ENCODE data around the gene FAM47C.
"Not testable (repeated sequence)": the region's sequence is repeated elsewhere in the genome, so short reads cannot be mapped to it uniquely, and the experiment has no call there.

FAM47C gene

DNA sequence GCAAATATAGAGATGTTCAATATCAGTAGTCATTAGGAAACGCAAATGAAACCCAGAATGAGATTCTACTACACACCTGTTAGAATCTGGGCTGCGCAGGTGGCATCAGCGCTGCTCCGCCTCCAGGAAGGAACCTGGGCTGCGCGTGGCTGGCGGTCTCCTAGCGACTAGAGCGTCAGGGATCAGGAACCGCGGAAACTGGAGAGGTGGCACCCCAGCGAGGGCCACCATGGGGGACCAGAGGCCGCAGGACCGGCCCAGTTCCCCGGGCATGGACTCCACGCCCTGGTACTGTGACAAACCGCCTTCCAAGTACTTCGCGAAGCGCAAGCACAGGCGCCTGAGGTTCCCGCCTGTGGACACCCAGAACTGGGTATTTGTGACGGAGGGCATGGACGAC, at the start of gene FAM47C:
TSS of gene FAM47C (plus strand) at position 185 of the 400 bp plus-strand sequence. CDS start at position 230, 45 bp downstream.
- not testable (repeated sequence) for DNase-seq

DNA sequence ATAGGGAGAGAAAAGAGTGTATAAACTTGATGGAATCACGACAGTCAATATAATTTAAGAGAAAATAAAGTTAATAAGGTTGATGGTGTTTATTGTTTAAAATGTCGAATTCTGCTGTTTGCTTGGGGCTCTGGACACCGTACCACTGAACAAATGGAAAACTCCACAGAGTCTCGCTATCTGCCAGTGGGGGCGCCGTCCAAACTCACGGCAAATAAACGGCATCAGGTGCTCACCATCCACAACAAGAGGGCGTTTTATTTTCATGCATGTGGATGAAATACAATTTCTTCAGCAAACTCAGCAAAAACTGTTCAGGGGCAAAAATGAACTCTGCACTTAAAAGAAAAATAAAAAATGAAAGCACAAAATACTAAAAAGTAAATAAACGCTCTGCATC, 46.6 kb upstream of the FAM47C start:
- no peak for DNase-seq

DNA sequence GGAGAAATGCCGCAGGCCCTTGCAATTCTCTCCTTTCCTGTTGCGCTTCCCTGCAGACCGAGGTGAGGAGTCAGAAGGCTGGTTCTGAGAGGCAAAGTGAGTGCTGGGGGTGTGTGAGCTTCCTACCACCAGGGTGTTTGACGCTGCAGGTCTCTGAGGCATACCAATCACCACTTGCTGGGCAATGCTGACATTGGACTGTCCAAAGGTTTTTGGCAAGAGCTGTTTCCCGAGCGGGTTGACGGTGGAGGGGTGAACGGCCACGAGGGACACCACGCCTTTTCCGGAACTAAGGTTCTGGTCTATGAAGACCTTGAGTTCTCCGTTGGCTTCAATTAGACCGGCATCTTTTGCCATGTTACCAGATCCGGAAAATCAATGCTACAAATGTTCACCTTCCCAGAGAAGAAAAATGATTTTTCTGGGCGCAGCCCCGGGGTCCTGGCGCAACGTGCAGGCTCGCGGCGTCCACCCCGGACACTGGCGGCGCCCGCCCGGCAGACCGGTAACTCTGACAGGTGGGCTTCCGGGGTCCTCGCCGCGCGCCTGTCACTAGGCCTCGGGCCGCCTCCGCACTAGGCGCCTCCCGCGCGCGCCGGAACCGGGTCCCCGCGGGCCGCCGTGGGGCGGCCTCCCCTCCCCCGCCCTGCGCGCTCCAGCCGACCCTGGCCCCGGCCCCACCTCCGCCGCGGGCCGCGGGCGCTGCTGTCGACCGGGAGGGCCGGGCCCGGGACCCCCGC, 44.9 kb upstream of the FAM47C start:
- no peak for DNase-seq

DNA sequence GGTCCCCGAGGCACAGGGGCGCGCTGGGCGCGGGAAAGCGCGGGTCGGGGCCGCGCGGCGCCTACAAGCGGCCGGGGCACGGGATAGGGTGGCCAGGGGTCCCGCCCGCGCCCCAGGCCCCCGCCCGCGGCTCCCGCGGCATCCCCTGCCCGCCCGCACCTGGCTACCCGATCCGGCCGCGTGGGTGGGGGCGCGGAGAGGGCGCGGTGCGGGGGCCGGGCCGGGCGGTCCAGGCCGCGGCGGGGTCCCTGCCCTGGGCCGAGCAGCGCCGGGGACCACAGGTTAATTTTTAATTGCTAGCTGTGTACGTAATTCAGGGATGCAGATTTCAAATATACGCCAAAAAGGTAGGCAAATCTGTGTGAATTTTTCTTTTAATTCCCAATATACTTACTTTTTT, 44.3 kb upstream of the FAM47C start:
- DNase-seq = no peak

DNA sequence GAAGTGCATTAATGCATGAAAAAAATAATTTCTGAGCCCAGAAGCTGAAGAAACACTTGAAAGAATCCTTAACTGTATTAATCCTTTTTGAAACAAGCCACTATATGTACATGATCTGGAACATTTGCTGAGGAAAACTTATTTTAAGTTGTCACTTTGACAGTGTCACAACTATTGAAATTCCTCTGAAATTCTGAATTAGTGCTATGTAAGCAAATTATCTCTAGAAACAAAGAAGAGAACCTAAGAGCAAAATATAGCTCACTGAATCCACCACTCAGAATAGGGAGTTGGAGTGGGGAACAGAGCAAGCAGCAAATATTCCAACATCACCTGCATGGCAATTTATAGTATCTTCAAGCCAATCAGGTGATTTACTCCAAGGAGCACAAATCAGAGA, 34.6 kb upstream of the FAM47C start:
- DNase-seq = no peak

DNA sequence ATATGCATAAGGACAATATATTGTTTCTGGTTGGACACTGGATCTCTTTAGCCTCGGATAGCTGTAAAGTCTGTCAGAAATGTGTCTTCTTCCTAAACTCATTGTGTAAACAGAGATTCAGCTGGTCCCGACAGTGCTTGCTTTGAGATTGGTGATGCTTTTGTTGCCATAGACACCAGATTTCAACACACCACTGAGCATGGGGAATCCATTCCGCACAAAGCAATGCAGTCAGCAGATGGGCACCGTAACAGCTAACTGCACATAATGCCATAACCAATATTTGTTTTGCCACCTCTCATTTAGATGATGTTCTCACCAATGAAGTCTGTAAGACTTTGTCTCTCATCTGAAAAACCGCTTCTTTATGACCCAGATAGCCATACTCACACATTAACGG, 33.3 kb upstream of the FAM47C start:
- no peak for DNase-seq

DNA sequence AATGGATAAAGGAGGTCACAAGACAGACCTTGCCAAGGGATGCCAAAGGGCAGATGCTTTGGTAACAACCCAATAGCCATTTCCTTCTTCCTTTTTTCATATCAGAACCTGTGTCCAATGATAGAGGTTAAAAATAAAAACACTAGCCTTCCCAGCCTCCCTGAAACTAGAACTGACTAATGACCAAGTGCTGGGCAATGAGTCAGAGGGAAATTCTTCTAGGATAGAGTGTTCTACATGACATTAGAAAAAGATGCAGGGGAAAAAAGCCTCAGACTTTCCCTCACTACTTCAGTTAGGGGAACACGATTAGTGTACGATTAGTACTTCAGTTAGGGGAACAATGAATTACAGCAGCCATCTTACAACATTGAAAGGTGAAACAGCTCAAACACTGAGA, 29.3 kb upstream of the FAM47C start:
- DNase-seq = no peak

DNA sequence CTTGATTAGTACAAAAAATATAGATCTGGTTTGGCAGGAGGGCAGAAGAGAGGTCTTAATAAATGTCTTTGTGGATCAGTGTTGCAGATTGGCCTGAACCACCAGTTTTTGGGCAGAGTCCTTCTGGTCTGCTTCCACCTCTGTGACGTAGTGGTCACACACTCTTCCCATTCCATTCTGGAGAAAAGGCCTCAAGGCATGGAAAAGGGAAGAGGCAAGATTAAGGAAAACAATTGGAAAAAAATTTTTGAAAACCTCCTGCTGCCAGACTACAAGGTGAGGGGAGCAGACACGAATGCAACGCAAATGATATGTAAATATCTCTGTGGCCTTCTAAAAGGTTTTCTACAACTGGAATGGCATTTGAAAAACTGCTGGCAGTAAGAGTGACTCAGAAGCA, 24.3 kb upstream of the FAM47C start:
- DNase-seq = no peak

DNA sequence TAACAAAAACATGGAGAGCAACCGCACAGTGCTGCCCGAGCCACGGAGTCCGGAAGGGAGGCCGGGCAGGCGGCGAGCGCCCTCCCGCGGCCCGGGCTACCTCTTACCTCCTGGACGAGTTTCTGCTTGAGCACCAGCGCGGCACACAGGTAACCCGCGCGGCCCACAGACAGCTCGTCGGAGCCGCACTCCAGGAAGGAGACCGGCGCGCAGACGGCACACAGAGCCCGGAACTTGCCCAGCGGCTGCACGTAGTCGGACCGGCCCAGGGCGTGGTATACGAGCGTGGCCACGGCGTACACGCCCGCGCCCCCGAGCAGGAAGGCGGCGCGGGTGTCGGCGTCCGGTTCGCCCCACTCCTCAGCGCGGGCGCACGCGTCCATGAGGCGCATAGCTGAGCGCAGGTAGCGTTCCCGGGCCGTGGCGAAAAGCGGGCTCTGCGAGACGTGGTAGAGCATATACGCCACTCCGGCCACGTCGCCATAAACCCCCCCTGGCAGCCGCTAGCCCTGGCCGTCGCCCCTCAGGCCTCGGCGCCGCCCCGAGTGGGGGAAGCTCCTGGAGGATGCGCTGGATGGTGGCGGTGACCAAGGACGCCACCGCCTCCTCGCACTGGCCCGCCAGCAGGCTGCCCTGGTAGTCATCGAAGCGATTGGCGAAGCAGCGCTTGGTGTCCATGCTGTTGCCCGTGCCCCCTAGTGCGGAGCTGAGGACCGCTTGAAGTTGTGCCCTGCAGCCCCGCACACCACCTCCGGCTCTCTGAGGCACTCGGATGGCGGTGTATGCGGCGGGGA, 22.6 kb upstream of the FAM47C start:
- DNase-seq = not testable (repeated sequence)

DNA sequence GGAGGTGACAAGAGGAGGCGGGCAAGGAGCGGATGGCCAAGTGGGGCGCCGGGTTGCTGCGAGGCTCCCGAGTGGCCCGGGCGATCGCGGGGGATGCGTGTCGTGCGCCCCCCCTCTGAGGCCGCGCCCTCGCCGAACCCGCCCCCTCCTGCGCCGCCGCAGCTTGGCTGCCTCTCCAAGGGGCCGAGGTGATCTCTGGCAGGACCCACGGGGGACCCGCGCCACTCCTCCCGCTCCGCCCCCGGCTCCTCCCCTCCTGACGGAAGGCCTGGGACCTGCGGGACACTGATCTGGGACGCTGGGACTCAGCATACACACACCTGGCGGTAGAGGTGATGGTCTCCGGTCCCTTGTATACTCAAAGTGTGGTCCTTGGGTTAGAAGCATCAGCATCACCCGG, 21.9 kb upstream of the FAM47C start:
- DNase-seq = no peak

DNA sequence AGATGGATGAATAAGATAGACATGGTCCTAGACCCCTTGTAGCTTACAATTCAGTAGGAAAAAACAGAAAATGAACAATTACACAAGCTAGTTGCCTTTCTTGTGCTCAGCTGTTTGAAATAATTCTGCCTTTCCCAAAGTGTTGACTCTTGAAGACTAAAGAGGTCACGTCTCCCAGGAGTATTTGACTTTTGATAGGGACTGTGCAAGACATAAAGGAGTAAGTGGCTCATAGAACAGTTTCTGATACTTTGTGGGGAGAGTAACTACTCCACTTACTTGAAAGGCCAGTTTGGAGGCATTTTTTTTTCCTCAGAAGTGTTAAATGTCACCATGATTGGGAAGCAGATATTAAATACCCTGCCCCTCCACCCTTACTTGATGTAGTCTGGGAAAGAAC, 21.0 kb upstream of the FAM47C start:
- not testable (repeated sequence) for DNase-seq

DNA sequence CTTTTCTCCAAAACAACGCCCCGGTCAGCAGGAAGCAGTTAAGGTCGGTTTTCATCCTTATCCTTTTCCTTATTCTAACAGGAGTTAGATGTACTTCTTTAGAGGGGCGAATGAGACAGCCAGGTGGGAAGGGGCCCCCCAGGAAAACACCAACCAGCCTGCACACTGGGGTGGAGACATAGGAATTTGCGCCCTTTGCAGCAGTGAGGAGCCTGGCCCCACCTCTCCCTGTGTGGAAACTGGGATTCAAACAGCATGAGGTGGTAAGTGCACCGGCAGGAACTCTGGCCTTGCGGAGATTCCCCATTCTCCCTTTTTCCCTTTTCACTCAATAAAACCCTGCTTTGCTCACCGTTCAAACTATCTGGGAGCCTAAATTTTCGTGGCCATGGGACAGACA, 8.0 kb upstream of the FAM47C start:
- no peak for DNase-seq

DNA sequence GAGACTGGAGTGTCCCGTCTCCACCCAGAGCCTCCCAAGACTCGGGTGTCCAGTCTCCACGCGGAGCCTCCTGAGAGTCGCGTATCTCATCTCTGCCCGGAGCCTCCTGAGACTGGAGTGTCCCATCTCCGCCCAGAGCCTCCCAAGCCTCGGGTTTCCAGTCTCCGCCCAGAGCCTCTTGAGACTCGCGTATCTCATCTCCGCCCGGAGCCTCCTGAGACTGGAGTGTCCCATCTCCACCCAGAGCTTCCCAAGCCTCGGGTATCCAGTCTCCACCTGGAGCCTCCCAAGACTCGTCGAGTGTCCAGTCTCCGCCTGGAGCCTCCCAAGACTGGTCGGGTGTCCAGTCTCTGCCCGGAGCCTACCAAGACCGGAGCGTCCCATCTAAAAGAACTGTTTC, 2.3 kb downstream of the FAM47C start:
- DNase-seq = no peak

DNA sequence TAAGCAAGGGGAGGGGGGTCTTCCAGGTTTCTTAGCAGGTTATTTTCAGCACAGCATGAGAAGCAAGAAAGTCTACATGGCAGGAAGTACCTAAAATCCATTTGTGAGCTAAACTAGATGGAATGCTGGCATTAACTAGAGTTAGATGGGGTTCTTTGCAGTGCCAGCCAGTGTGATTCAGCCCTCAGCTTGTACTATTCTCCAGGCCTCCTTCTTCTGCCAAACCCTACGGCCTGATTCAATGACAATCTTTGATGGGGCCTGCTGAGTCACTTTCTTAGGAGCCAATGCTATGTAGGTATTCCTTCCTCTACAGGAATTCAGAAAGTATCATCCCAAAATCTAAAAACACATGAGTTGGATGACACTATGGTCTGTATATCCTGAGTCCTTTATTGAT, 26.1 kb downstream of the FAM47C start:
- not testable (repeated sequence) for DNase-seq

DNA sequence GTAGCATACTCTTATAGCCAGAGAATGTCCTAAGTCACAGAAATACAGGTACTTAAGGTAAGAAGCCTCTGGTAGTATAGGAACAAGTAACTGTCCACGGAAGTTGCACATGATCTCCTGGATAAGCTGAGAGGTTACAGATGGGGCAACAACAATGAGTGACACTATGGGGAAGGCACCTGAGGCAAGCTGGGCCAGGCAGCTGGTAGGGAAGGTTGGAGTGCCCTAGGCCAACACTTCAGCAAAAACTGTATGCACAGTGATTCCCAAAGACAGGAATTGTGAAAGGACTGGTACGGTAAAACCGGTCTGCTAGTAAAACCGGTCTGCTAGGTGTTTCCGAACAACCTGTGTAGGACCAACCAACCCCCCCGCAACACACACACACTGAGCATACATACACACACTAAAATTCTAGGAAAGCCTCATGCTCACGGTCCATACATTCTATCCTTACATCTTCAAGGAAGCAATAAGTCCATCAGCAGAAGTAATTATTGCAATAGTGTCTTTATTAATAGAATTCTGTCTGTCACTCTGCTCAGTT, 28.6 kb downstream of the FAM47C start:
- not testable (repeated sequence) for DNase-seq

DNA sequence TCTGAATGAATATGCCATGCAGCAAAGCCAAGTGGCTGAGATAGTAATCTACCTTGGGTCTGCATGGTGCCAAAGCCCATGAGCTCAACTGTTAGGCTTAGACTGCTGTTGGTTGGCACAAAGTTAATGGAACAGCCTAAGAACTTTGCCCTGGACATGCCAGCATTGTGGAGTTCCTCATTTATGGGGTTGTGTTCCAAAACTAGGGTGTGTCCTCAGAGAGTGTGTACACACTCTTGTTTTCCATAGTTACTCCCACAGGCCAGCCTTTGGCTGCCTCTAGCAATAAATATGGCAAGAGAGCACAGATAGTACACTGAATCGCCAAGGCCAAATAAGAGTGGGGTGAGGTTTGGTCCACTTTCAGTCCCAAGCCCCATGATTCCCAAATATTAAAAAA, 30.6 kb downstream of the FAM47C start:
- not testable (repeated sequence) for DNase-seq

DNA sequence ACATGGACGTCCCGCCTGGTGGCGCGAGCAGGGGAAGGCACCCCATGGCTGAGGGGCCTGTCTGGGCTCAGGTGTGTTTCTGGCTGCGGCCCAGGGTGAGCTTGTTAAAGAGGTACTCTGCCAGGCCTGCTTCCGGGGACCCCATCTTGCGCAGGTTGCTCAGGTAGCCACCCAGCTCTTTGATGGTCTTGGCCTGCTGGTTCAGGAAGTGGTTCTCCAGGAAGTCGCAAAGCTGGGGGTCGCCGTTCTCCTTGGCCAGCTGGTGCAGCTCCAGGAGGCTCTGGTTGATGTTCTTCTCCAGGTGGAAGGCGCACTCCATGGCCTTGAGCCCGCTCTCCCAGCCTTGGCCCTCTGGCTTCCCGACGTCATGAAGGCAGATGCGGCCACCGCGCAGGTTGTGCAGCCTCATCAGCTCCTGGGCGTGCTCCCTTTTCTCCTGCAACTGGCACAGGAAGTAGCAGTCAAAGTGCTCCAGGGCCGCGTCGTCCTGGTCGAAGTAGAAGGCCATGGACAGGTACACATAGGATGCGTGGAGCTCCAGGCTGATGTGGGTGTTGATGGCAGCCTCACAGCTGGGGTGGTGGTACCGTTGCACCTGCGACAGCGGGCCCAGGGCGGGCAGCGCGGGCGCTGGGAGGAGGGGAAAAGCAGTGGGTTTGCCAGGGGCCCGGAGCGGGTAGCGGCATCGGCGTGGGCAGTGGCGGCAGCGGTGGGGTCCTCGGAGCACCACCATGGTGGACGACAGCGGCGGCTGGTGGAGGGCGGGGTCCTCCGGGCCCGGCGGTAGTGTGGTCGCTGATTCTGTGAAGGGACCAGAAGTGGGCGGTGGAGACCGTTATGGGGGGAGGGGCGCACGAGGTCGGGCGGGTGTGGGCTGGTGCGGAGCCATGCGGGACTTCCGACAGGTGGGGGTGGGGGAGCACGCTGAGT, 35.1 kb downstream of the FAM47C start:
- DNase-seq = not testable (repeated sequence)

DNA sequence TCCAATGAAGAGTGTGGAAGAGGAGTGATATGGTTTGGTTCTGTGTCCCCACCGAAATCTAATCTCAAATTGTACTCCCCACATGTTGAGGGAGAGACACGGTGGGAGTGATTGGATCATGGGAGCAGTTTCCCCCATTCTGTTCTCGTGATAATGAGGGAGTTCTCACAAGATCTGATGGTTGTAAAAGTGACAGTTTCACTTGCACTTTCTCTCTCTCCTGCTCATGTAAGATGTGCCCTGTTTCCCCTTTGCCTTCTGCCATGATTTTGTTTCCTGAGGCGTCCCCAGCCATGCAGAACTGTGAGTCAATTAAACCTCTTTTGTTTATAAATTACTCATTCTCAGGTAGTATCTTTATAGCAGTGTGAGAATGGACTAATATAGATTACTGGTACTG, 39.6 kb downstream of the FAM47C start:
- no peak for DNase-seq

DNA sequence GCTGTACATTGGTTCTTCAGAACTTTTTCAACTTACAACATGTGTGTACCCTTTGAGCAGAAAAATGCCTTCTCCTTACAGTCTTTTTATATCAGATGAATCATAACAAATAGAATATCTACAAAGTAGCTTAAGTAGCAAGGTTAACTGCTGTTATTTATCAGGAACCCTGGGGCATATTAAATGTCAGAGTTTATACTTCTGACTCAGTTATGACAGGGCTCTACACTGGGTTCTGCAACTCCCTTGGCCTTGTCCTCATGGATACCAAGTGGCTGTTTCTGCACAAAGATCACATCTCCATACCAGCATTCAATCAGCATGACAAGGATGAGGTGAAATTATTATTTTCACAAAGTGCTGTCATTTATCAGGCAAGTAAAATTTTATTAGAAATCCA, 49.4 kb downstream of the FAM47C start:
- DNase-seq = not testable (repeated sequence)

DNA sequence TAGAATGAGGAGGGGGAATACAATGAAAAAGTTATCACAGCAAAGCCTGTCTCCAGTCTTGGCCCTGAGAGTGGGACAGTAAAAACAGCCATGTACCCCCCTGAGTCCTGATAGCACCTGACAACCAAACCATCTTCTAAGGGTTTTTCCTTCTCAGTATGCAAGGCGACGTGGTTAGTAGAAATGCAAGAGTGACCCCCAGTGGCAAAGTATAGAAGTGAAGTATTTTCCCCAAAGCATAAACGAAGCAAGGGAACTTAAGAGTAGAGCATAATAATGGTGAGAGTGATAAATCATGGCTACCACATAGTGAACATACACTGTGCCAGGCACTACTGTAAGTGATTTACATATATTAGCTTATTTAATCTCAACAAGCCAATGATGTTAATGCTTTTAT, 52.8 kb downstream of the FAM47C start:
- no peak for DNase-seq
